Measurements from ENCODE around the gene SLC30A2. TPM values are rescaled to one million over a fixed set of nuclear protein-coding genes. Genes with fewer than 3 reads are reported as not detected.

SLC30A2 gene
- polyA plus RNA-seq, 3 donors: 4.6 to 7.2 (median 5.1) TPM

DNA sequence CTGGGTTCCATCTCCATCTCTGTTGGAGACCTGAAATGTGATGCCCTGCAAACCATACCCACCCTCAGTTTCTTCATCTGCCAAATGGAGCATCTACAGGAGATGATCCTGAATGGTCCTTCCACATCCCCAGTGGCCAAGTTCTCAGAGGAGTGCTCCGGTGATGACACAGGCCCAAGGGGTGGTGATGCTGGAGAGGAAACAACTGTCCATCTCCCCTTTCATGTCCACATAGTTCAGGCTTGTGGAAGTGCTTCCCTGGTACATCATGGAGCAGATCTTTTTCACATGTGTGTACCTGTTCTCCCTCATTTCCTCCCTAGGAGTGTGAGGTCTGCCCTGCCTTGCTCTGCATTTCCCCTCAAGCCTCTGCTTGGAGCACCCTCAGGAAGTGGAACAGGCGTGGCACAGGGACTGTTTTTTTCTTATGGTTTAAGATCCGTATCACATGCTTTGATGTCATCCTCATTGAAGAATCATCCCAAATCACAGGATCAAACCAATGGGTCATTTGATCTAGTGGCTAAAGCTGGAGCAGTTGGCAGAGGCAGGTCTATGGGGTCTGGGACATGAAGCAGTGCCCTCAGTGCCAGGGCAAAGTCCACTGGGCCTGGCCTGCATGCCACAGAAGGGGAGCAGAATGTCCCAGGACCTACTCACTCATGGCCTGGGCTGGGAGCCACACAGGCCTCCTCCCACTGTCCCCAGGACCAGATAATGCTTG lies 29.7 kb upstream of the SLC30A2 start:
- no peak for DNase-seq (ENCODE audit: extremely low read depth in 1 of 11, low read depth in 9 of 11, low spot score in 4 of 11)

DNA sequence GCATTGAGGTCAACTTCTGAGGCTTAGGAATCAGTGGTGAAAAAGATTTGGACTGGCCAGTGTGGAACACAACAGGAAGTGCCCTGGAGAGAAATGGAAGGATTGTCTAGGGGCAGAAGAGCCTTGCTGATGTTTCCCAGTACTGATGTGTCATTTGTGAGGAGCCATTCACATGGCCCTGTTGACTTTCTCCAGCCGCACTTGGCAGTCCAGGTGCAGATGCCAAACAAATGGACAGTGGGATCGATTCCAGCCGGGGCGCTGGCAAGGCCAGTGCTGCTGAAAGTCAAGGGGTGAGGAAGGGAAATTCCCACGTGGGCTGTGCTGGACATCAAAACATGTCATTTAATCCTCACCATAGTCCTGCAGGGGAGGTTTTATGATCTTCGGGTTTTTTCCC lies 26.4 kb upstream of the SLC30A2 start:
- DNase-seq (ENCODE audit: extremely low read depth in 1 of 11, low read depth in 9 of 11, low spot score in 4 of 11): no peak

DNA sequence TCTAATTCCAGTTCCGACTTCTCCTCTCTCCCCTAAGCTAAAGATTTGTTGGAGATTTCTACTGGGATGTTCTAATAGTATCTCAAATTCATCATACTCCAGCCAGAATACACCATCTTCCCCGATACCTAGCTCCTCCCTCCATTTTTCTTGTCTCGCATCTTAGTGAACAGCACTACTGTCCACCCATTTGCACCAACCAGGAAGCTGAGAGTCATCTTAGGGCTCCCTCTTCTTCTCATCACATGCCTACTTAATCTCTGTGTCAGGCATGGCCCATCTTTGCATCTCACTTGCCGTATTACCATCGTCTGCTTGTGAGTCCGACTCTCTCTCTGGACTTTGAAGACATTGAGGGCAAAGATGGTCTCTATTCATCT lies 25.0 kb upstream of the SLC30A2 start:
- DNase-seq (ENCODE audit: extremely low read depth in 1 of 11, low read depth in 9 of 11, low spot score in 4 of 11): no peak

DNA sequence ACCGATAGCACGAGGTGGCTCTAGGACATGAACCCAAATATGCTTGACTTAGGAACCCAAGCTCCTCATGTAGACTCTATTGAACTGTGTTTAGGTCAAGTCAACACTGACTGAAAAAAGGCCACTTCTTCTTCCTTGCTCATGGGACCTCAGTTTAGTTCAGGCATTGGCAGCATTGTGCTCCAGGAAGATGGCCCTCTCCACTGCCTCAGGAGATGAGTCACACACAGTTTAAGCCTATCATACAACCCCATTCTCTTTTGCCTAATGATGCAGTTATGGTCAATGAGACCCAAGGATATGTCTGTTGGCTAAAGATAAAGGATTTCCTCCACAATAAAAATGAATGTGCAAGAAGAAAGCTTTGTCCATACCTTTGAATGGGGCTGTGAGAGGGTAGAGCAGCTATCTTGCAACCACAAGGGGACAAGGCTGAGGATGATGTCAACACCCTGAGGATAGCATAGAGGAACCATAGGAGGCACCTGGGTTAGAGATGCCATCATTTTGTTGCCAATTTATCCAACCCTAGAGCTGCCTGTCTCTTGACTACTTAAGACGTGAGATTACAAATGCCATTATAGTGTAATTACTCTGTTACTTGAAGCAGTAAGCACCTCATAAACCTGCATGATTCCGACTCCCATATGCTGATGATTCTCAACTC lies 24.5 kb upstream of the SLC30A2 start:
- no peak for DNase-seq (ENCODE audit: extremely low read depth in 1 of 11, low read depth in 9 of 11, low spot score in 4 of 11)

DNA sequence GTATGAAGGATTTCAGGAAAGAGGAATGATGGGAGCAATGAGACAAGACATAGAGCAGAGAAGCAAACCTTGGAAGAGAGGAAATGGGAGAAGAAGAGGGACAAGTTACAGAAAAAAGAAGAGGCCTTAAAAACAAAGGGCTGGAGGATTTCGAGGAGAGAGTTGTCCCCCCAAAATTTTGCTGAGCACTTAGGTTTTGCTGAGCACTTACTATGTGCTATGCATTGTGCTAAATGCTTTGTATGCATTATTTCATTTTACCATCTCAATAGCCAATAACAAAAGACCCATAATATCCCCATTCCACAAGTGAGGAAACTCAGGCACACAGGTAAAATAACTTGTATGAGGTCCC lies 24.0 kb upstream of the SLC30A2 start:
- DNase-seq (ENCODE audit: extremely low read depth in 1 of 11, low read depth in 9 of 11, low spot score in 4 of 11): no peak

DNA sequence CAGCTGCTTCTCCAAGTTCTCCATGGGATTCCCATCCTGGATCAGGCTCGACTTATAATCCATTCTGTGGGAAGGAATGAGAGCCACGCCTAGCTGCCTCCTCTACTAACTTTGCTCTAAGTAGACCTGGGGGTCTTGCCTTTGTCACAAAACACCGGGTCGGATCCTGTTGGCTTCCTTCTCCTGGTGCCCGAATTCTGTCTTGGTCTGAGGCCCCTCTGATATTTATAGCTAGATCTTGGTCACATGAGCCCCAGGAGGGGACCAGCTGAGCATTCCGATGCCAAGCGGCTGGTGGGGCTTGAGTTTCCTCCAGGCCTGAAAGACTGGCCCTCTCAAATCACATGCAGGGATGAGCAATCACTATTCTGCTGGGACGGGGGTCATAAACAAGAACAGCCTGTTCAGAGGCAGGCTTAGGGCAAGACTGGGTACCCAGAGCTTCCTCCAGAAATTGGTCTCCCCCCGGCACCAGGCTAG lies 21.6 kb upstream of the SLC30A2 start, which contains the start of gene TRIM63:
TSS of gene TRIM63 (minus strand) at position 199 of the 480 bp plus-strand sequence. CDS start at position 63, 136 bp downstream.
- peak in 2 of 11 donors; percentile 40 to 43 for DNase-seq (ENCODE audit: extremely low read depth in 1 of 11, low read depth in 9 of 11, low spot score in 4 of 11)

DNA sequence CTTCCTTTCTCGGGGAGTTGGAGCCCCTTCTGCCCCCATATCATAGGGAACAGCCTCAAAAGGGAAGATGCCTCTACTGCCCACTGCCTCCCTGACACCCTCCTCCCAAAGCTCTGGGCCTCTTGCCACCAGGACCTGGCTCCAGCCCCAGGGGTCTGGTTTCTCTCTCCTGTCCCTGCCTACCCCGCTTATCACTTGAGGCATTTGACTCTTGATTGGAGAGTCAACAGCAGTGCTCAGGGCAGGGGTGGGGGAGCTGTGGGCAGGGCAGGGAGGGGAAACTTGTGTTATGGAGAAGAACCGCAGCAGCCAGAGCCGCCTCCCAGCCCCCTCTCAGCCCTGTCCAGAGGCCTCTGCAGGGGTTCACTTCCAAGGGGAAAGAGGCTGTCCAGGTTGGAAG lies 20.9 kb upstream of the SLC30A2 start:
- no peak for DNase-seq (ENCODE audit: extremely low read depth in 1 of 11, low read depth in 9 of 11, low spot score in 4 of 11)

DNA sequence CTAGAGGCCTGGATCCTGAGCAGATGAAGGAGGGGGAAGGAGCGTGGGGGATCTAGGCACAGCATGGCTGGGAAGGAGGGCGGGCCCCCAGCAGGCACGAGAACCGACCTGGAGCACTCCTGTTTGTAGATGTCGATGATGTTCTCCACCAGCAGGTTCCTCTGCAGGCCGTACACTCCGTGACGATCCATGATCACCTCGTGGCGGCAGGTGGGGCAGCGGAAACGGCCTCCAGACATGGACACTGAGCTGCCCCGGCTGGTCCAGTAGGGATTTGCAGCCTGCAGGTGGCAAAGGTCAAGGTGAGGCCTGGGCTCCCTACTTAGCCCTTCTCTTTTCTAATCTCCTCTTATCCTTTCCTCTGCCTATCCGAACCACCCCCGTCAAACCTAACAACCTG lies 20.2 kb upstream of the SLC30A2 start:
- DNase-seq (ENCODE audit: extremely low read depth in 1 of 11, low read depth in 9 of 11, low spot score in 4 of 11): no peak

DNA sequence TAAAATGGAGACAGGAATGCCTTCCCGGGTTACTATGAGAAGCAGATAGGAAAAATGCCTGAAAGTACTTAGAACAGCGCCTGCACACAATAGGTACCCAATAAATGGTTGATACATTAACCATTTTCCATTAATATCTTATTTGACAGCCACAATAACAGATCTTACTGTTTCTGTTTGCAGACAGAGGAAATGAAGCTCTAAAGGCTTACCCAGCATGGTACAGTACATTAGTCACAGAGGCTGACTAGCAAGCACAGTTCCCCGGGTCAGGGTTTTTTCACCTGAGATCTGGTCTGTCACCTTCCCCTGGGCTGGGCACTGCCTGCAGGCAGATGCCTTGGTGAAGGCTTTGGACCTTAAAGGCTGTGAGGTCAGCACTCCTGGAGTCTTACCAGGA lies 18.6 kb upstream of the SLC30A2 start:
- no peak for DNase-seq (ENCODE audit: extremely low read depth in 1 of 11, low read depth in 9 of 11, low spot score in 4 of 11)

DNA sequence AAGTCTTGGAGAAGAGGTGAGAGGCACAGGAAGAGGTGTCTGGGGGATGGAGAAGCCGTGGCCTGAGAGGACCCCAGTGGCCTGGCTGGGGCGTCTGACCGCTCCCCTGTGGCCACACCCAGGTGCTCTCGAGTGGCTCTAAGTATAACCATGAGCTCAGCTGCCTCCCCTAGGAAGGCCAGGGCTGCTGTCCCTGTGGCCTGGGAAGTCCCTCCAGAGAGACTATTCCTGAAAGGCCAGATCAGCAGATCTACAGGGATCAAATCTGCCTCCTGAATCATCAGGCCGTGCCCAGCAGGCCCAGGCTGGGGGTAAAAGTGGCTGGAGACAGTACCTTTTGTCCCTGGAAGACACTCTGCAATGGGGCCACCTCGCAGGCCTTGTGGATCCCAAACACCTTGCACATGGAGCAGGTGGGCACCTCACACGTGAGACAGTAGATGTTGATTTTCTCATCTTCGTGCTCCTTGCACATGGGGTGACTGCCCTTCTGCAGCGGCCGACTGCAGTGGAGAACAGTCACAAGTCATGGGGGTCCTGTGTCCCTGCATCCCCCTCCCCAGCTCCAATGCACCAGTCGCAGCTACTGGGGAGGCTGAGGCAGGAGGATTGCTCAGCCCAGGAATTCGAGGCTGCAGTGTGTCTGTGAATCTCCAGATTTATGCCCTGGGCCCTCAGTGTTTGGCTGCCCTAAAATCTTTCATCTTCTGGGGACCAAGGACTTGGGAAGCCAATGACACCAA lies 15.1 kb upstream of the SLC30A2 start:
- no peak for DNase-seq (ENCODE audit: extremely low read depth in 1 of 11, low read depth in 9 of 11, low spot score in 4 of 11)

DNA sequence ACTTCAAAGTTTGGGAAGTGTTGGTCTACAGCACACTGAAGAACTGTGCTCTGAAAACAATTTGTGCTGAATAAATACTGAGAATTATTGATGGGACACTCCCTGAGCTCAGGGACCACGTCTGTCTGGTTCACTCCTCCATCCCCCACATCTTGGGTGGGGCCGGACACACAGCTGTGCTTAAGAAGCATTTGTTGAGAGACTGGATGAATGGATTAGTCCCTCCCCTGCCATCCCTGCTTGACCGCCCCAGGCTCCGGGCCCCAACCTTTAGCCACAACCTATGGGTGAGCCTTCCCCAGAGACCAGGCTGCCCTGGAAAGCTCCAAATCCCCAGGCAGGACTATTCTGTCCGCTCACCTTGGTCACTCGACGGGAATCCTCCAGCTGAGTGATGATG lies 14.0 kb upstream of the SLC30A2 start:
- DNase-seq (ENCODE audit: extremely low read depth in 1 of 11, low read depth in 9 of 11, low spot score in 4 of 11): no peak

DNA sequence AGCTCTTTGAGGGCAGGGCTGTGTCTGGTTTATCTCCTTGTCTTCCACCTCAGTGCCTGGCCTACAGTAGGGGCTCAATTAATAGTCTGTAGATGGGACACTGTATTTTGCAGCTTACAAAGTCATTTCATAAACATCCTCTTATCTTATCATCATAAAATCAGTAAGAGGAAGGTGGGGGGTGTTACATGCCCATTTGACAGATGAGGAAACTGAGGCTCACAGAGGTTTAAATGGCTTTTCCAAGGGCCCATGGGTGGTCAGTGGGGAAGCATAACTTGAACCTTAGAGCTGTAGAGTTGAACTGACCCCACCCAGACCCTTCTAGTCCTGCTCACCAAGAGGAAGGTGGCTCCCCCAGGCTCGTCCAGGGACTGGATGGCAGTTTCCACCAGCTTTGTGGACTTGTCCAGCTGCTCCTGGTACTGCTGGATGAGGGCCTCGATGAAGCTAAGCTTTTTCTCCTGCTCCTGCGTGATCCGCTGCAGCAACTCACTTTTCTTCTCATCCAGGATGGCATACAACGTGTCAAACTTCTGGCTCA lies 12.2 kb upstream of the SLC30A2 start:
- DNase-seq (ENCODE audit: extremely low read depth in 1 of 11, low read depth in 9 of 11, low spot score in 4 of 11): no peak

DNA sequence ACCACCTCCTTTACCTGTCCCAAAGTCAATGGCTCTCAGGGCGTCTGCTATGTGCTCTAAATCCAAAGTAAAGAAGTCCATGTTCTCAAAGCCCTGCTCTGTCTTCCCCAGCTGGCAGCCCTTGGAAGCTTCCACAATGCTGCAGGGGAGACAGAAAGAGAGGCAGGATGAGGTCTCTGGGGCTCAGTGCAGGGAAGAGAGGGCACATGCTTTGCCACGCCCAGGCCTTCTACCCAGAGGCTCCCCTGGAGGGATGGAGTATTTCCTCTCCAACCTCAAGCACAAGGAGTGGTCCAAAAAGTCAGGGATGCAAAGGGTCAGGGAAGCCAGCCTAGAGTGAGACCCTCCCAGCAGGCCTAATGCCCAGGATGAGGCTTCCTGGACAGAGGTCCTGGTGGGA lies 11.3 kb upstream of the SLC30A2 start:
- no peak for DNase-seq (ENCODE audit: extremely low read depth in 1 of 11, low read depth in 9 of 11, low spot score in 4 of 11)

DNA sequence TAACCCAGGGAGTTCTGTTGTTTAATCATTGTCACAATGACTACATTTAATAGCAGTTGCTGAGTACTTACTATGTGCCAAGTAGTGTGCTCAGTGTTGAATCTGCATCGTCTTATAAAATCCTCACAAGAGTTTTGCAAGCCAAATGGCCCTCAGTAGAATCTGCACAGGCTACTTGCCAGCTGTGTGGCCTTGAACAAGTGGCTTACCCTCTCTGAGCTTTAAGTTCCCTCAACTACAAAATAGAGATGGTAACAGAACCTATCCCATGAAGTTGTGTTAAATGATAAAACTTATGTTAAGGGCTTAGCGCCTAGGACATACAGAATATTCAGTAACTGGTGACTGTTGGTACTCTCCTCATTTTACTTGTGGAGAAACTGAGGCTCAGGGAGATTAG lies 9.1 kb upstream of the SLC30A2 start:
- no peak for DNase-seq (ENCODE audit: extremely low read depth in 1 of 11, low read depth in 9 of 11, low spot score in 4 of 11)

DNA sequence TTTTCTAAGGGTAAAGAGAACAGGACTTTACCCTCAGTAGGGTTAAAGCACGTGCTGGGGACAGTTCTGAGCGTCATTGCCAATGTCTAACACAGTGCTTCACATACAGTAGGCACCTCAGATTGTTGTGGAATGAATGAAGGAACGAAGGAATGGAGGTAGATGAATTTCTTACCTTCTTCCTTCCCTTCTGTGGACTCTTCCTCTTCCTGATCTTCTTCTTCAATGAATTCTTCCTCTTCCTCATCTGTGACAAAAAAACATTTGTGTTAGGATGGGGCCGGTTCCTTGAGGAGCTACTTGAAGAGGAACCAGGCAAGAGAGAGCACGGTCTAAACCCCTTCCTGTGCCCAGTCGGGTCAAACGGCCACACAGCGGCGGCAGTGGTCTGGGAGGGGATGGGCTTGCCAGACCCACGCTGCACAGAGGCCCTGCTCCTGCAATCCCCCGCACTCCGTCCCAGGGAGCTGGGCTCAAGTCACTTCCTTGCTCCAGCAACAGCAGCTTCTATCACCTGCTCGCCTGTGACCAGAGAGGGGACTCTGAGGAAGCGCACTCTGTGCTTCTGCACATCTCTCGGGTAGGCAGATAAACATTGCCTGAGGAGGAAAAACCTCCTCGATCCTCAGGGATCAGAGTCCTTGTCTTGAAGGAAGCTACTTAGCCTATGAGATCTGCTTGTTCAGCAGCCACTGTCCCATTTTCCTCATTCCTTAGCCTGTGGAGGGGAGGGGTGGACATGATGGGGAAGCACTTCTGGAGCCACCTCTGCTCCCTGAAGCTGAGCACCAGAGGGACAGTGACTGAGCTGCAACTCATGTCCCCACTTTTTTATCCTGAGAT lies 8.0 kb upstream of the SLC30A2 start:
- no peak for DNase-seq (ENCODE audit: extremely low read depth in 1 of 11, low read depth in 9 of 11, low spot score in 4 of 11)

DNA sequence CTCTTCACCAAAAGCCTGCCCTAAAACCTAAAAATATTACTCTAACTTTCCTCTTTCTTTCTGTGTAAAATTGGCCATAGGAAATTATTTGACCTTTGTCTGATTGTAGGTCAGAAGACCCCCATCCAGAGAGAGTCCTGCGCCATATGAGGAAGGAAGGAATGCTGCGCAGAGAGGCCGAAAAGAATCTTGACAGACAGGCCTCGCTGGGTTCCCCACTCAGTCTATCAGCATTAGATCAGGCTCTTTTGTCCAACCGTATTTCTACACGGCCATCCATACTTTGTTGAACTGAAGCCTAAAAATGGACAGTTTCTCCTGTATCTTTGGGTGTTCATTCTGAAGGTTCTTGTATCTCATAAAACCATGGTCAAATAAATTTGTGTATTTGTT lies 4.3 kb upstream of the SLC30A2 start:
- DNase-seq (ENCODE audit: extremely low read depth in 1 of 11, low read depth in 9 of 11, low spot score in 4 of 11): no peak

DNA sequence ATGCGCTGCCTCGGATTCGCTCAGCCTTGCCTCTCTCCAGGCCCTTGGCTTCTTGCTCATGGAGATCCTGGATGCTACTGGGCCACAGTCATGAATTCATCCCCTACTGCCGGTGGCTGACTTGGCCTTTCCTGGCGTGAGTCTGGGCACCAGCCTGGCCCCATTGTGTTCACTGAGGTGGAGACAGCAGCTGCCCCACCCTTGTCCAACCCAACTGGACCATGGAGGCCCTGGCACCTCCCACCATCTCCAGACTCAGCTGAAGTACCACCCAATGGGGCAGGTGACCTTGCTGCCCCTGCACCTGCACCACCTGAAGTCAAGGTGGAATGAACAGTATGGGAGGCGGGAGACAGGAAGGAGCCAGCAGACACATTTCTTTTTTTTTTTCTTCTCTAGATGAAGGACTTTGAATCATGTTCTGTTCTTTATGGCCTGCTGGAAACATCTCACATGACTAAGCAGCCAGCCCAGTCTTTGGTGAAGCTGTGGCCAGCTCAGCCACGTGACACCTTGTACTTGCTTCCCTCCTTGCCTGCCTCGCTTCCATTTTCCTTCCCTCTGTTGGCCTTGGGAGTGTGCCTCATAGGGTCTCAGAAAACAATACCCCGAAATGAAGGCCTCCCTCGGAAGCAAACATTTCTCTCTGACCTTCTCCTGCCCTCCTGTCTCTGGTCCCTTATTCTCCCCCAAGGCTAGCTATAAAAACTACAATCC lies 3.8 kb upstream of the SLC30A2 start:
- DNase-seq (ENCODE audit: extremely low read depth in 1 of 11, low read depth in 9 of 11, low spot score in 4 of 11): no peak

DNA sequence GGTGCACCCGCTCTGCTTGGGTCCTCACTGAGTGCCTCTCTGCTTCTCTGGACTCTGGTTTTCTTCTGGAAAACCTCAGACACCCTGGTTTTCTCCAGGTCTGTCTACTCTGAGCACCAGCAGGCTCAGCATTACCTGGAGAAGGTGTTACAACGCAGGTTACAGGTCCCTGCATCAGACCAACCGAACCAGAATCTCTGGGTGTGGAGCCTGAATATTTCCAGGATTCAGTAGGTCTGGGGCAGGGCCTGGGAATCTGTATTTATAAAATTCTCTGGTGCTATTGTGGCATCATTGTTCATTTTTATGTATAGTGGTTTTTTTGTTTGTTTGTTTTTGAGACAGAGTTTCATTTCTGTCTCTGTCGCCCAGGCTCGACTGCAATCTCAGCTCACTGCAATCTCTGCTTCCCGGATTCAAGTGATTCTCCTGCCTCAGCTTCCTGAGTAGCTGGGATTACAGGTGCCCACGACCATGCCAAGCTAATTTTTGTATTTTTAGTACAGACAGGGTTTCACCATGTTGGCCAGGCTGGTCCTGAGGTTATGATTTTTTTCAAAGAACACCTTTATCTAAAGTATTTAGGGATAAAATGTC lies 1.5 kb upstream of the SLC30A2 start:
- no peak for DNase-seq (ENCODE audit: extremely low read depth in 1 of 11, low read depth in 9 of 11, low spot score in 4 of 11)
